GM23248 (cell line): Measurements from ENCODE around the gene NKAIN2.

ENCODE experiments used
- EZH2 ChIP-seq: fragments of 200-600 bp; sonication (generic); IDR thresholded peaks from 2 replicates; pipeline ENCODE4 v1.6.1; 2018; ENCODE audit warnings: antibody characterized with exemption, mild to moderate bottlenecking; ENCODE audit not compliant: insufficient read depth, poor library complexity, severe bottlenecking
- EZH2phosphoT487 ChIP-seq: fragments of 200-600 bp; sonication (generic); IDR thresholded peaks from 2 replicates; pipeline ENCODE4 v1.6.1; 2018; ENCODE audit warnings: antibody characterized with exemption, moderate library complexity, mild to moderate bottlenecking, low read depth; ENCODE audit not compliant: insufficient read depth

DNA sequence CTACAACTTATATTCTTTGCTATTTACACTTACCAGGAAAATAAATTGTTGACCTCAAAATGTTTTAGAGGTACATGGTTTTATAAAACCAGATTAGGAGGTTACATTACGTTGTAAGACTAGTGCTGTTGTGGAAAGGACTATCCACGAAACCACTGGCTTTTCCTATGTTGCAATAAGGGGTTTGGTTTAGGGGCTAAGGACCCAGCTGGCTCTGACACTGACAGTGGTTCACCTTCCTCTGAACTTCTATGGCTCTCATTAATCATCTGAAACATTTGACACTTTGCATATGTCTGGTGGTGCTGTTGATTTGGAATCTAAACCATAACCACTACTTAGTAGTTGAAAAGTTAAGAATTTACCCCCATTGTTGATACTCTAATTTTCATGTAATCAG lies 186.7 kb downstream of the NKAIN2 start:
- no peak for TF ChIP-seq EZH2
- TF ChIP-seq EZH2phosphoT487: no peak
